ENCODE results near the gene FAM184A.
"Not testable (repeated sequence)": the region's sequence is repeated elsewhere in the genome, so short reads cannot be mapped to it uniquely, and the experiment has no call there.

FAM184A gene

GRCh38 chr6:119006974-119007373 is 71.5 kb downstream of the FAM184A start:
- no peak for DNase-seq

GRCh38 chr6:119002069-119002468 is 76.4 kb downstream of the FAM184A start:
- DNase-seq, result no peak

- no peak for DNase-seq
These were observed 78.9 kb downstream of the FAM184A start for GRCh38 chr6:118999494-119000040.

GRCh38 chr6:118997426-118997825 is 81.0 kb downstream of the FAM184A start:
- DNase-seq, result not testable (repeated sequence)

- DNase-seq, result no peak
These were observed 82.1 kb downstream of the FAM184A start for GRCh38 chr6:118996289-118996820.

- DNase-seq, result no peak
These were observed 84.6 kb downstream of the FAM184A start for GRCh38 chr6:118993803-118994251.

- no peak for DNase-seq
These were observed 85.1 kb downstream of the FAM184A start for GRCh38 chr6:118993358-118993757.

GRCh38 chr6:118992186-118992795 is 86.2 kb downstream of the FAM184A start:
- DNase-seq, result no peak

GRCh38 chr6:118986312-118986711 is 92.2 kb downstream of the FAM184A start:
- DNase-seq, result no peak

GRCh38 chr6:118985123-118985830 is 93.2 kb downstream of the FAM184A start:
- DNase-seq, result no peak

- no peak for DNase-seq
These were observed 94.1 kb downstream of the FAM184A start for GRCh38 chr6:118984342-118984741.

- no peak for DNase-seq
These were observed 95.9 kb downstream of the FAM184A start for GRCh38 chr6:118982575-118982911.

GRCh38 chr6:118981884-118982574 is 96.4 kb downstream of the FAM184A start:
- no peak for DNase-seq

- DNase-seq, result no peak
These were observed 98.4 kb downstream of the FAM184A start for GRCh38 chr6:118980063-118980462.

- DNase-seq, result no peak
These were observed 103.7 kb downstream of the FAM184A start for GRCh38 chr6:118974790-118975189.

- DNase-seq, result no peak
These were observed 106.8 kb downstream of the FAM184A start for GRCh38 chr6:118971682-118972081.

- DNase-seq, result no peak
These were observed 107.6 kb downstream of the FAM184A start for GRCh38 chr6:118970866-118971265.

- no peak for DNase-seq
These were observed 110.0 kb downstream of the FAM184A start for GRCh38 chr6:118968416-118968815.

- no peak for DNase-seq
These were observed 111.2 kb downstream of the FAM184A start for GRCh38 chr6:118967239-118967638.

GRCh38 chr6:118965843-118966370 is 112.6 kb downstream of the FAM184A start:
- no peak for DNase-seq

- DNase-seq, result no peak
These were observed 113.1 kb downstream of the FAM184A start for GRCh38 chr6:118965371-118965770.

- DNase-seq, result no peak
These were observed 115.5 kb downstream of the FAM184A start for GRCh38 chr6:118963003-118963402.

- DNase-seq, result no peak
These were observed 118.6 kb downstream of the FAM184A start for GRCh38 chr6:118959903-118960302.

Data from effector CD8-positive, alpha-beta T cell (primary cell).